Thoracic aorta endothelial cell (primary cell): ENCODE data around the gene PMIS2. TPM values are rescaled to one million over a fixed set of nuclear protein-coding genes. Genes with fewer than 3 reads are reported as not detected.

ENCODE experiments used
- total RNA-seq: library from RNA; depleted of rRNA; stranded (reverse); fragments of >200 nt; gene quantifications from 2 replicates; pipeline ENCODE4 v1.2.3, GENCODE V29; 2012

The PMIS2 gene
- not detected in 2 replicates for total RNA-seq

GRCh38 chr19:35585848-35586247 lies at the start of gene PMIS2:
TSS of gene PMIS2 (plus strand) at chr19:35586173. CDS start at chr19:35586260, 87 bp downstream.

GRCh38 chr19:35545001-35545854 lies 40.7 kb upstream of the PMIS2 start, which contains the start of gene TMEM147:
TSS of gene TMEM147 (plus strand) at chr19:35545626. CDS start at chr19:35545740, 114 bp downstream.

GRCh38 chr19:35563207-35563829 lies 22.7 kb upstream of the PMIS2 start, which contains the start of gene ATP4A:
TSS of gene ATP4A (minus strand) at chr19:35563658. CDS start at chr19:35563629, 29 bp downstream.

GRCh38 chr19:35612559-35613321 lies 26.8 kb downstream of the PMIS2 start, which contains the start of gene HAUS5:
TSS of gene HAUS5 (plus strand) at chr19:35612735. CDS start at chr19:35612795, 60 bp downstream.

DNA sequence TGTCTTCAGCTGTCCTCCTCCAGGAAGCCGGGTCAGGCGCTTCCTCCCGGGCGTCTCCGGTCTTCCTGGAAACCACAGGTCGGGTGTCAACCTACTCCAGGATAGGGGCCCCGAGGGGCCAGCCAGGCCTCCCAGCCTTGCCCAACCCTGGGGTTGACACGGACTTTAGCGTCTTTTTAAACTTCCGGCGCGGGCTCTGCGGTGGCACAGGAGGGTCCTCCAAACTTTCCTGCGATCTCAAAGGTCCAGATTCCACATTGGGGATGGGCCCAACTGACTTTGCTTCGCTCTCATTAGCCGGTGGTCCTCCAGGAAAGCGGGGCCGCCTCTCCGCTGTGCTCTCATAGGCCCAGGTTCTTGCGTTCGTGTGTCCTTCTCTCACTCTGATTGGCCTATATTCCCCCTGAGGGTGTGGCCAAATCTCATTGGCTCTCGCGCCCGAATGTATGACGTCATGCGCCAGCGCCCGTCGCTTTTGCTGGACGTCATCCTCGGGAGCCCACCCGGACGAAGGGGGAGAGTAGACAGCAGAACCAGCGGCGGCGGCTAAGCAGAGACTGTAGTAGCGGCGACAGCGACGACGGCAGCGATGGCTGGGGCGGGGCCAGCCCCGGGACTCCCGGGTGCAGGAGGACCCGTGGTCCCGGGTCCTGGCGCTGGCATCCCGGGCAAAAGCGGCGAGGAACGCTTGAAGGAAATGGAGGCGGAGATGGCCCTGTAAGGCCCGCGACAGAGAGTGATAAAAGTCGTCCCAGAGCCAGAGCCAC lies 42.8 kb downstream of the PMIS2 start, which contains the start of gene RBM42:
Gene RBM42 (plus strand): TSS at position 472 of the 767 bp plus-strand sequence. CDS start 118 bp downstream, at position 590.

Other genes with a start within 250 kb of the PMIS2 start
- gene FFAR1, start 238.3 kb upstream of the PMIS2 start, total RNA-seq, result not detected in 2 replicates
- gene FFAR3, start 227.7 kb upstream of the PMIS2 start, total RNA-seq, result not detected in 2 replicates
- not detected in 2 replicates for gene GPR42, start 215.1 kb upstream of the PMIS2 start, total RNA-seq
- not detected in 2 replicates for gene FFAR2, start 137.9 kb upstream of the PMIS2 start, total RNA-seq
- not detected in 2 replicates for gene KRTDAP, start 95.7 kb upstream of the PMIS2 start, total RNA-seq
- gene DMKN, start 72.5 kb upstream of the PMIS2 start, total RNA-seq, result not detected in 2 replicates
- gene SBSN, start 57.9 kb upstream of the PMIS2 start, total RNA-seq, result not detected in 2 replicates
- gene GAPDHS, start 52.7 kb upstream of the PMIS2 start, total RNA-seq, result not detected in 2 replicates
- 41.4 and 53.8 TPM in 2 replicates for gene TMEM147, start 40.5 kb upstream of the PMIS2 start, total RNA-seq
- gene ATP4A, start 22.5 kb upstream of the PMIS2 start, total RNA-seq, result not detected in 2 replicates
- gene HAUS5, start 26.6 kb downstream of the PMIS2 start, total RNA-seq, result 7.7 and 11.7 TPM in 2 replicates
- gene RBM42, start 42.9 kb downstream of the PMIS2 start, total RNA-seq, result 55.2 and 59.3 TPM in 2 replicates
- 0.14 TPM in 1 of 2 replicates, not detected in the other for gene ETV2, start 55.6 kb downstream of the PMIS2 start, total RNA-seq
- 183 and 197 TPM in 2 replicates for gene COX6B1, start 62.1 kb downstream of the PMIS2 start, total RNA-seq
- not detected in 2 replicates for gene UPK1A, start 80.3 kb downstream of the PMIS2 start, total RNA-seq
- not detected in 2 replicates for gene ZBTB32, start 118.4 kb downstream of the PMIS2 start, total RNA-seq
- gene KMT2B, start 131.8 kb downstream of the PMIS2 start, total RNA-seq, result 10.0 and 12.7 TPM in 2 replicates
- 0.53 and 1.1 TPM in 2 replicates for gene IGFLR1, start 156.3 kb downstream of the PMIS2 start, total RNA-seq
- gene U2AF1L4, start 159.2 kb downstream of the PMIS2 start, total RNA-seq, result 3.5 and 5.4 TPM in 2 replicates
- gene PSENEN, start 159.5 kb downstream of the PMIS2 start, total RNA-seq, result 15.8 and 22.6 TPM in 2 replicates
- gene LIN37, start 162.4 kb downstream of the PMIS2 start, total RNA-seq, result 8.5 and 9.6 TPM in 2 replicates
- 0.53 and 0.65 TPM in 2 replicates for gene HSPB6, start 170.9 kb downstream of the PMIS2 start, total RNA-seq
- 9.2 and 10.3 TPM in 2 replicates for gene PROSER3, start 172.0 kb downstream of the PMIS2 start, total RNA-seq
- 4.0 and 5.7 TPM in 2 replicates for gene ARHGAP33, start 189.4 kb downstream of the PMIS2 start, total RNA-seq
- gene PRODH2, start 226.7 kb downstream of the PMIS2 start, total RNA-seq, result not detected in 2 replicates